HepG2 (cell line): ENCODE measurements around the gene PEX11A. TPM values are rescaled to one million over a fixed set of nuclear protein-coding genes. Genes with fewer than 3 reads are reported as not detected.
A peak's percentile ranks its signal among the peaks of the same experiment; 100 is the strongest.

Source experiments
- ADNP ChIP-seq: sonication (generic); formaldehyde crosslinking; IDR thresholded peaks from 2 replicates; pipeline ENCODE4 v1.4.0; 2020; ENCODE audit warnings: missing genetic modification reagents
- ATF7 ChIP-seq, 2 experiments: fragments of 450-650 bp in 1 of 2; sonication (generic) in 1 of 2; formaldehyde crosslinking in 1 of 2; IDR thresholded peaks; 2 replicates each; pipeline versions ENCODE4 v1.4.0 to v1.6.1; 2016 to 2020; ENCODE audit warnings: antibody characterized with exemption in 1 of 2, mild to moderate bottlenecking in 1 of 2, missing genetic modification reagents in 1 of 2
- ERF ChIP-seq: IDR thresholded peaks from 2 replicates; pipeline ENCODE4 v1.6.1; 2018; ENCODE audit warnings: missing biosample characterization, missing genetic modification reagents
- FOXC1 ChIP-seq: sonication (generic); formaldehyde crosslinking; IDR thresholded peaks from 2 replicates; pipeline ENCODE4 v1.8.0; 2022; ENCODE audit warnings: mild to moderate bottlenecking, missing genetic modification reagents, borderline replicate concordance
- GFI1 ChIP-seq: sonication (generic); formaldehyde crosslinking; IDR thresholded peaks from 2 replicates; pipeline ENCODE4 v1.5.0; 2020; ENCODE audit warnings: missing genetic modification reagents, mild to moderate bottlenecking, borderline replicate concordance
- KDM4B ChIP-seq: sonication (generic); formaldehyde crosslinking; IDR thresholded peaks from 2 replicates; pipeline ENCODE4 v1.4.0; 2020; ENCODE audit warnings: missing genetic modification reagents
- NRL ChIP-seq: sonication (generic); formaldehyde crosslinking; IDR thresholded peaks from 2 replicates; pipeline ENCODE4 v1.5.0; 2020; ENCODE audit warnings: missing genetic modification reagents, mild to moderate bottlenecking, moderate library complexity, borderline replicate concordance
- TOPORS ChIP-seq: sonication (generic); formaldehyde crosslinking; IDR thresholded peaks from 2 replicates; pipeline ENCODE4 v1.8.0; 2023; ENCODE audit warnings: mild to moderate bottlenecking, missing genetic modification reagents
- ZEB1 ChIP-seq: IDR thresholded peaks from 2 replicates; pipeline ENCODE4 v1.6.1; 2012; ENCODE audit warnings: mild to moderate bottlenecking, low read depth, inconsistent platforms; ENCODE audit not compliant: insufficient replicate concordance
- ZNF746 ChIP-seq: sonication (generic); formaldehyde crosslinking; IDR thresholded peaks from 2 replicates; pipeline ENCODE4 v1.8.0; 2022; ENCODE audit warnings: mild to moderate bottlenecking, missing genetic modification reagents
- polyA plus RNA-seq, 8 experiments: library from polyadenylated mRNA; depleted of rRNA in 3 of 8; stranded (reverse) in 7 of 8; unstranded in 1 of 8; fragments of >200 nt; fragmentation: Illumina TruSeq in 4 of 8; extraction: Trizol in 4 of 8; gene quantifications; 2 replicates each; pipeline versions ENCODE4 v1.2.1 to v1.2.3, GENCODE V29; 2011 to 2016; ENCODE audit warnings: low read depth in 4 of 8, missing spikeins in 1 of 8, mixed read lengths in 1 of 8; ENCODE audit not compliant: insufficient read depth in 1 of 8
- total RNA-seq, 5 experiments: library from RNA; depleted of rRNA; stranded (reverse); fragments of >200 nt; fragmentation: Illumina TruSeq; extraction: Trizol; gene quantifications; 2 replicates each; pipeline ENCODE4 v1.2.3, GENCODE V29; 2016; ENCODE audit warnings: low read depth in 1 of 5
- TF ChIP-seq, protein P1 (sequence below): sonication (generic); formaldehyde crosslinking; IDR thresholded peaks from 2 replicates; pipeline ENCODE4; 2020; ENCODE audit warnings: missing genetic modification reagents, mild to moderate bottlenecking, borderline replicate concordance
- TF ChIP-seq, protein P2 (sequence below), 2 experiments: sonication (generic) in 1 of 2; formaldehyde crosslinking in 1 of 2; IDR thresholded peaks; 2 replicates each; pipeline versions ENCODE4 v1.5.1 to v1.6.1; 2011 to 2020; ENCODE audit warnings: borderline replicate concordance in 1 of 2, low read depth in 1 of 2, low read length in 1 of 2, mild to moderate bottlenecking in 1 of 2, missing genetic modification reagents in 1 of 2, moderate library complexity in 1 of 2
- TF ChIP-seq, protein P3 (sequence below): sonication (generic); formaldehyde crosslinking; conservative IDR thresholded peaks from 2 replicates; pipeline ENCODE4 v1.8.0; 2022; ENCODE audit warnings: mild to moderate bottlenecking, moderate library complexity, missing genetic modification reagents
- TF ChIP-seq, protein P4 (sequence below): fragments of 450-650 bp; IDR thresholded peaks from 2 replicates; pipeline ENCODE4 v1.6.1; 2016

Gene PEX11A
- total and polyA plus RNA-seq, 2 of the 13 experiments (the other 11 are each of a cell fraction or from before 2014, with no cell fraction given): 9.9 to 15.1 TPM

DNA sequence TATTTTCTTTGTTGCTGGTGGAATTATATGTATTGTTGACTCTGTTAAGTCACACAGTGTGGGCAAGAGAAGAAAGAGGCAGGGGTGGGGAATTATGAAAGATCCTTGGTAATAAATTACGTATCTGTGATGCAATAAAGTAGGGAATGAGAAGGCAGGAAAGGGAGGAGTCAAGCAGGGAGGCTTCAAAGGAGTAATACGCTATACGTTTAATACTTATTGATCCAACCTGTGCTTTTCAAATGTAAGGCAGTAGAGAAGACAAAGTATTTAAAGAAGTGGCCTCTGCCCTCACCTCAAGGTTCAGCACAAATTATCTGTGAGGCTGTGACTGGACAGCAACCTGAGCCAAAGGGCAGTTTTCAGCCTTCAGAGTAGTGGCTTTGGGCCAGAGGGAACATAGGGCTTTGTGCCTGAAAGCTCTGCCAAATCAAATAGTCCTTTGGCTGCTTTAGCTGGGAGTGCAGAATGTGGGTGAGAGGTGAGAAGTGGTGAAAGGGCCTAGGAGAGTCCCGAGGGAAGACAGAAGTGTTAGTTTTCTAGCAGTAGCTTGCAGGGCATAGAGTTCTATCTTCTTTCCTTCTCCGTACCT, 10.2 kb downstream of the PEX11A start (continued):
- TF ChIP-seq, protein P1, sequence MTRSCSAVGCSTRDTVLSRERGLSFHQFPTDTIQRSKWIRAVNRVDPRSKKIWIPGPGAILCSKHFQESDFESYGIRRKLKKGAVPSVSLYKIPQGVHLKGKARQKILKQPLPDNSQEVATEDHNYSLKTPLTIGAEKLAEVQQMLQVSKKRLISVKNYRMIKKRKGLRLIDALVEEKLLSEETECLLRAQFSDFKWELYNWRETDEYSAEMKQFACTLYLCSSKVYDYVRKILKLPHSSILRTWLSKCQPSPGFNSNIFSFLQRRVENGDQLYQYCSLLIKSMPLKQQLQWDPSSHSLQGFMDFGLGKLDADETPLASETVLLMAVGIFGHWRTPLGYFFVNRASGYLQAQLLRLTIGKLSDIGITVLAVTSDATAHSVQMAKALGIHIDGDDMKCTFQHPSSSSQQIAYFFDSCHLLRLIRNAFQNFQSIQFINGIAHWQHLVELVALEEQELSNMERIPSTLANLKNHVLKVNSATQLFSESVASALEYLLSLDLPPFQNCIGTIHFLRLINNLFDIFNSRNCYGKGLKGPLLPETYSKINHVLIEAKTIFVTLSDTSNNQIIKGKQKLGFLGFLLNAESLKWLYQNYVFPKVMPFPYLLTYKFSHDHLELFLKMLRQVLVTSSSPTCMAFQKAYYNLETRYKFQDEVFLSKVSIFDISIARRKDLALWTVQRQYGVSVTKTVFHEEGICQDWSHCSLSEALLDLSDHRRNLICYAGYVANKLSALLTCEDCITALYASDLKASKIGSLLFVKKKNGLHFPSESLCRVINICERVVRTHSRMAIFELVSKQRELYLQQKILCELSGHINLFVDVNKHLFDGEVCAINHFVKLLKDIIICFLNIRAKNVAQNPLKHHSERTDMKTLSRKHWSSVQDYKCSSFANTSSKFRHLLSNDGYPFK: no peak
- TF ChIP-seq, protein P2, sequence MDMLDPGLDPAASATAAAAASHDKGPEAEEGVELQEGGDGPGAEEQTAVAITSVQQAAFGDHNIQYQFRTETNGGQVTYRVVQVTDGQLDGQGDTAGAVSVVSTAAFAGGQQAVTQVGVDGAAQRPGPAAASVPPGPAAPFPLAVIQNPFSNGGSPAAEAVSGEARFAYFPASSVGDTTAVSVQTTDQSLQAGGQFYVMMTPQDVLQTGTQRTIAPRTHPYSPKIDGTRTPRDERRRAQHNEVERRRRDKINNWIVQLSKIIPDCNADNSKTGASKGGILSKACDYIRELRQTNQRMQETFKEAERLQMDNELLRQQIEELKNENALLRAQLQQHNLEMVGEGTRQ (IDR thresholded peaks at IDR 0.05; ENCODE audit: low read depth, low read length): no peak
- TF ChIP-seq, protein P2 (CRISPR knock-in tag; IDR thresholded peaks at IDR 0.05; ENCODE audit: borderline replicate concordance): no peak
- TF ChIP-seq ERF (CRISPR knock-in tag) (no peak; the same call in 1 of the 2 replicates), FOXC1 (CRISPR knock-in tag) (no peak), ADNP (CRISPR knock-in tag) (no peak), GFI1 (CRISPR knock-in tag) (peak; percentile 85; the same call in 1 of the 2 replicates), TOPORS (CRISPR knock-in tag) (no peak), ZNF746 (CRISPR knock-in tag) (no peak), KDM4B (CRISPR knock-in tag) (no peak), NRL (CRISPR knock-in tag) (no peak), ATF7 (IDR thresholded peaks at IDR 0.05) (peak; percentile 55; the same call in 1 of the 2 replicates), ATF7 (CRISPR knock-in tag; IDR thresholded peaks at IDR 0.05) (no peak; the same call in 1 of the 2 replicates), ZEB1 (no peak)
- TF ChIP-seq, protein P3, sequence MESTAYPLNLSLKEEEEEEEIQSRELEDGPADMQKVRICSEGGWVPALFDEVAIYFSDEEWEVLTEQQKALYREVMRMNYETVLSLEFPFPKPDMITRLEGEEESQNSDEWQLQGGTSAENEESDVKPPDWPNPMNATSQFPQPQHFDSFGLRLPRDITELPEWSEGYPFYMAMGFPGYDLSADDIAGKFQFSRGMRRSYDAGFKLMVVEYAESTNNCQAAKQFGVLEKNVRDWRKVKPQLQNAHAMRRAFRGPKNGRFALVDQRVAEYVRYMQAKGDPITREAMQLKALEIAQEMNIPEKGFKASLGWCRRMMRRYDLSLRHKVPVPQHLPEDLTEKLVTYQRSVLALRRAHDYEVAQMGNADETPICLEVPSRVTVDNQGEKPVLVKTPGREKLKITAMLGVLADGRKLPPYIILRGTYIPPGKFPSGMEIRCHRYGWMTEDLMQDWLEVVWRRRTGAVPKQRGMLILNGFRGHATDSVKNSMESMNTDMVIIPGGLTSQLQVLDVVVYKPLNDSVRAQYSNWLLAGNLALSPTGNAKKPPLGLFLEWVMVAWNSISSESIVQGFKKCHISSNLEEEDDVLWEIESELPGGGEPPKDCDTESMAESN (CRISPR knock-in tag): no peak
- TF ChIP-seq, protein P4, sequence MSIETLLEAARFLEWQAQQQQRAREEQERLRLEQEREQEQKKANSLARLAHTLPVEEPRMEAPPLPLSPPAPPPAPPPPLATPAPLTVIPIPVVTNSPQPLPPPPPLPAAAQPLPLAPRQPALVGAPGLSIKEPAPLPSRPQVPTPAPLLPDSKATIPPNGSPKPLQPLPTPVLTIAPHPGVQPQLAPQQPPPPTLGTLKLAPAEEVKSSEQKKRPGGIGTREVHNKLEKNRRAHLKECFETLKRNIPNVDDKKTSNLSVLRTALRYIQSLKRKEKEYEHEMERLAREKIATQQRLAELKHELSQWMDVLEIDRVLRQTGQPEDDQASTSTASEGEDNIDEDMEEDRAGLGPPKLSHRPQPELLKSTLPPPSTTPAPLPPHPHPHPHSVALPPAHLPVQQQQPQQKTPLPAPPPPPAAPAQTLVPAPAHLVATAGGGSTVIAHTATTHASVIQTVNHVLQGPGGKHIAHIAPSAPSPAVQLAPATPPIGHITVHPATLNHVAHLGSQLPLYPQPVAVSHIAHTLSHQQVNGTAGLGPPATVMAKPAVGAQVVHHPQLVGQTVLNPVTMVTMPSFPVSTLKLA: no peak
